ENCODE measurements around the gene SMLR1. TPM values are rescaled to one million over a fixed set of nuclear protein-coding genes. Genes with fewer than 3 reads are reported as not detected.

The SMLR1 gene
- total RNA-seq, 1 donor: not detected

GRCh38 chr6:130882370-130882769 lies 55.2 kb downstream of the SMLR1 start:
- DNase-seq (ENCODE audit: insufficient read length, low spot score, missing footprints): no peak
- Histone ChIP-seq H3K27ac (ENCODE audit: low read depth, low read length) (no peak overlapping the region), H3K27me3 (ENCODE audit: insufficient read depth, low read length) (no peaks in the 10 kb centered on the region), H3K36me3 (ENCODE audit: insufficient read depth, low read length) (peaks cover 11% of the 10 kb centered on the region), H3K4me1 (ENCODE audit: insufficient read depth, low read length) (no peaks in the 10 kb centered on the region), H4K20me1 (ENCODE audit: insufficient read depth, low read length) (no peaks in the 10 kb centered on the region), H3K4me2 (ENCODE audit: insufficient read depth, low read length) (no peak overlapping the region), H3K9me3 (ENCODE audit: low read depth, low read length) (no peaks in the 10 kb centered on the region), H2AFZ (ENCODE audit: low read length) (no peak overlapping the region), H3K4me3 (ENCODE audit: insufficient read depth, low read length) (no peak overlapping the region), H3K79me2 (ENCODE audit: insufficient read depth, low read length) (no peaks in the 10 kb centered on the region)
- no peak for TF ChIP-seq CTCF (IDR thresholded peaks at IDR 0.05; ENCODE audit: extremely low read depth, low read depth, low read length)

- Histone ChIP-seq H3K4me2 (ENCODE audit: insufficient read depth, low read length) (no peak overlapping the region), H3K27ac (ENCODE audit: low read depth, low read length) (no peak overlapping the region), H2AFZ (ENCODE audit: low read length) (no peak overlapping the region), H4K20me1 (ENCODE audit: insufficient read depth, low read length) (no peaks in the 10 kb centered on the region), H3K79me2 (ENCODE audit: insufficient read depth, low read length) (no peaks in the 10 kb centered on the region), H3K36me3 (ENCODE audit: insufficient read depth, low read length) (peaks cover 11% of the 10 kb centered on the region), H3K4me1 (ENCODE audit: insufficient read depth, low read length) (peaks cover 5% of the 10 kb centered on the region), H3K9me3 (ENCODE audit: low read depth, low read length) (no peaks in the 10 kb centered on the region), H3K27me3 (ENCODE audit: insufficient read depth, low read length) (no peaks in the 10 kb centered on the region), H3K4me3 (ENCODE audit: insufficient read depth, low read length) (no peak overlapping the region)
- TF ChIP-seq CTCF (IDR thresholded peaks at IDR 0.05; ENCODE audit: extremely low read depth, low read depth, low read length): peak; percentile 91
- peak; percentile 36 for DNase-seq (ENCODE audit: insufficient read length, low spot score, missing footprints)
Measured at GRCh38 chr6:130885392-130886192, 58.4 kb downstream of the SMLR1 start.

Other genes starting within 250 kb of the SMLR1 start
- 46.9 and 47.4 TPM in 2 replicates for gene EPB41L2, start 235.8 kb downstream of the SMLR1 start, total RNA-seq